Loucy (cell line): ENCODE measurements around the gene CDH4.

Experiments
- CTCF ChIP-seq: fragments of 200-600 bp; sonication (generic); conservative IDR thresholded peaks from 2 replicates; pipeline ENCODE4 v1.5.1; 2014; ENCODE audit warnings: mild to moderate bottlenecking, antibody characterized with exemption, low read length
- EZH2phosphoT487 ChIP-seq: fragments of 200-600 bp; IDR thresholded peaks from 2 replicates; pipeline ENCODE4 v1.6.1; 2018; ENCODE audit warnings: antibody characterized with exemption, mild to moderate bottlenecking, moderate library complexity, borderline replicate concordance

- TF ChIP-seq CTCF: no peak
- no peak for TF ChIP-seq EZH2phosphoT487
Observed at GRCh38 chr20:61408951-61409740, 157.1 kb downstream of the CDH4 start.
